Tibial artery (tissue), 4 donors: ENCODE measurements around the gene SGMS2.
A peak's percentile ranks its signal among the peaks of the same experiment; 100 is the strongest.

Experiments
- DNase-seq, 2 donors: peaks; one replicate each; pipeline ENCODE4 v3.0.0-alpha.2; 2019
- H3K27ac ChIP-seq, 2 donors: fragments of 200-600 bp; sonication (generic) in 1 of 2; 1 replicate in 1 of 2; 2 replicates in 1 of 2; pipeline ENCODE4 v1.5.1; 2018 to 2019; ENCODE audit warnings: mild to moderate bottlenecking in 1 of 2
- H3K27me3 ChIP-seq, 2 donors: fragments of 200-600 bp; sonication (generic) in 1 of 2; one replicate each; pipeline versions ENCODE4 v1.5.1 to v1.6.0; 2016 to 2019
- H3K36me3 ChIP-seq, 3 donors: fragments of 200-600 bp; sonication (generic) in 2 of 3; one replicate each; pipeline ENCODE4 v1.5.1; 2016 to 2019; ENCODE audit warnings: mild to moderate bottlenecking in 2 of 3
- H3K4me1 ChIP-seq, 4 donors: fragments of 200-600 bp; sonication (generic) in 2 of 4; 1 replicate in 3 of 4; 2 replicates in 1 of 4; pipeline ENCODE4 v1.5.1; 2016 to 2019
- H3K4me3 ChIP-seq, 2 donors: fragments of 200-600 bp; sonication (generic) in 1 of 2; 1 replicate in 1 of 2; 2 replicates in 1 of 2; pipeline ENCODE4 v1.5.1; 2018 to 2019; ENCODE audit warnings: mild to moderate bottlenecking in 2 of 2
- H3K9me3 ChIP-seq, 3 donors: fragments of 200-600 bp; sonication (generic) in 1 of 3; one replicate each; pipeline ENCODE4 v1.5.1; 2016 to 2019
- intact Hi-C: fragments of 100-400 bp; cut with DNase I; formaldehyde crosslinking; loops from one replicate; pipeline ENCODE4 v1.15.0; 2023; ENCODE audit warnings: low total_unique reads
- TF ChIP-seq, protein P1 (sequence below), 2 experiments: fragments of 200-600 bp in 1 of 2; fragments of 450-650 bp in 1 of 2; IDR thresholded peaks; one replicate each; pipeline ENCODE4 v1.5.1; 2017 to 2019; ENCODE audit warnings: antibody characterized with exemption in 2 of 2, mild to moderate bottlenecking in 1 of 2, moderate library complexity in 1 of 2

The SGMS2 gene

GRCh38 chr4:107824350-107825071 is at the start of gene SGMS2:
Gene SGMS2 (plus strand): TSS chr4:107824932. CDS start chr4:107895554, 70,622 bp downstream.
- peak within 1 kb of the TSS; percentile 90 to 94 for H3K27ac ChIP-seq
- intact Hi-C loops, result loop anchor here (5.0 to 10.0 kb wide), 2 partner anchors 102 to 110 kb away; partner anchors contain the start of genes CYP2U1 and PAPSS1
- peak; percentile 91 to 95 for DNase-seq
- TF ChIP-seq, protein P1, sequence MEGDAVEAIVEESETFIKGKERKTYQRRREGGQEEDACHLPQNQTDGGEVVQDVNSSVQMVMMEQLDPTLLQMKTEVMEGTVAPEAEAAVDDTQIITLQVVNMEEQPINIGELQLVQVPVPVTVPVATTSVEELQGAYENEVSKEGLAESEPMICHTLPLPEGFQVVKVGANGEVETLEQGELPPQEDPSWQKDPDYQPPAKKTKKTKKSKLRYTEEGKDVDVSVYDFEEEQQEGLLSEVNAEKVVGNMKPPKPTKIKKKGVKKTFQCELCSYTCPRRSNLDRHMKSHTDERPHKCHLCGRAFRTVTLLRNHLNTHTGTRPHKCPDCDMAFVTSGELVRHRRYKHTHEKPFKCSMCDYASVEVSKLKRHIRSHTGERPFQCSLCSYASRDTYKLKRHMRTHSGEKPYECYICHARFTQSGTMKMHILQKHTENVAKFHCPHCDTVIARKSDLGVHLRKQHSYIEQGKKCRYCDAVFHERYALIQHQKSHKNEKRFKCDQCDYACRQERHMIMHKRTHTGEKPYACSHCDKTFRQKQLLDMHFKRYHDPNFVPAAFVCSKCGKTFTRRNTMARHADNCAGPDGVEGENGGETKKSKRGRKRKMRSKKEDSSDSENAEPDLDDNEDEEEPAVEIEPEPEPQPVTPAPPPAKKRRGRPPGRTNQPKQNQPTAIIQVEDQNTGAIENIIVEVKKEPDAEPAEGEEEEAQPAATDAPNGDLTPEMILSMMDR (IDR thresholded peaks at IDR 0.05), result no peak
- peaks cover 0 to 30% (median 18%) of the 10 kb centered on the region in 4 donors for H3K4me1 ChIP-seq
- no peaks in the 10 kb centered on the region for H3K27me3 ChIP-seq
- no peaks in the 10 kb centered on the region for H3K36me3 ChIP-seq
- peak within 1 kb of the TSS; percentile 87 to 92 for H3K4me3 ChIP-seq
- H3K9me3 ChIP-seq, result no peaks in the 10 kb centered on the region

- no peak for DNase-seq
- Histone ChIP-seq H3K27ac (no peak overlapping the region), H3K4me1 (no peaks in the 10 kb centered on the region), H3K27me3 (no peaks in the 10 kb centered on the region), H3K9me3 (no peaks in the 10 kb centered on the region), H3K36me3 (no peaks in the 10 kb centered on the region), H3K4me3 (no peak overlapping the region)
- intact Hi-C loops, result no loop called here
- TF ChIP-seq, protein P1 (IDR thresholded peaks at IDR 0.05), result no peak
Measured at GRCh38 chr4:107777890-107778289, 46.8 kb upstream of the SGMS2 start.

DNA sequence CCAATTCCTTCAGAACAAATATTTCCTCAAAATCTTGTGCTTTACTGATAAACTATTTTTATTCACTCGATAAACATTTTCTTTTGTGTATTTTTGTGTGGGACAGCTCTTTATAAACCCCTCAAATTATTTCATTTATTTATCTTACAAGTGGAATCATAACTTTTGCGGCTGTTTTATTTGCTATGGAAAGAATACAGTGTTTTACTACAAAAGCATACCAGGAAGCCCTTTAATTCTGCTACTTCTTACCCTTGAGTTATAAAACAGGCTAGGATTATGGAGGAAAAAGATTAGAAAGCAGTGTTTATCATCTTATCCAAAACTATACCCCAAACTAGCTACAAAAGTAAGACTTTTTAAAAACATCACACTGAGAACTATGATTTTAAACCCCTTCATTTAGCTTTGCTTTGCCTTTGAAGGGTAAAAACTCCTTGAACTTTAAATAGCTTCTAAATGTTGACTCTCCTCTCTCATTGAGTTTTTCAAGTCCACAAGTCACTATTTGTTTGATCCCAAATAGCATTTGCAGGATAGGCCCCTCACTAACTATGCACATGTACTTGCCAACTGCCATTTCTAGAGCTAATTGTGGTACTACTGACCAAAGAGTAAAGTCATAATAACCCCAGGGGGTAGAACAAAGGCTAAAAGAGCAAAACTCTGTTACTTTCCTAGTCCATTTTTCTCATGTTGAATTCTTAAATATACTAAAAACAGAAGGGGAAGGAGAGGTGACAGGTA is 45.8 kb upstream of the SGMS2 start:
- Histone ChIP-seq H3K4me3 (no peak overlapping the region), H3K9me3 (no peaks in the 10 kb centered on the region), H3K27me3 (no peaks in the 10 kb centered on the region), H3K36me3 (no peaks in the 10 kb centered on the region), H3K4me1 (no peaks in the 10 kb centered on the region), H3K27ac (no peak overlapping the region)
- TF ChIP-seq, protein P1 (IDR thresholded peaks at IDR 0.05), result no peak
- no peak for DNase-seq
- intact Hi-C loops, result no loop called here

DNA sequence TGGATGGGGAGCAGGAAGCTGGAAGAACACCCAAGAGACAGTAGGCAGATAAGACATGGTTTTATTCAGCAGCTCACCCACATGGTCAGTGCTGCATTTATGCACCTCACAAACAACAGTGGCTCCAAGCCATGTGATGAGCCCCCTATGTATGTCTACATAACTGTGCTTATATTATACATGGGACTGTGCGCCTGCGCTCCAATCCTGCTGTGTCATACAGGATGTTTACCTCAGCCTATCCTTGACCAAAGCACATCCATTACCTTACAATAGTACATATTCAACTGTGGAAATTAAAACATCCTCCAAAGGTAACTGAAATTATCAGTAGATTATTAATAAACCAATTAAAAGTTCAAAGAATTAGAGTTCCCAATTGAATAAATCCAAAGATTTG is 44.1 kb upstream of the SGMS2 start:
- TF ChIP-seq, protein P1 (IDR thresholded peaks at IDR 0.05), result no peak
- intact Hi-C loops, result no loop called here

DNA sequence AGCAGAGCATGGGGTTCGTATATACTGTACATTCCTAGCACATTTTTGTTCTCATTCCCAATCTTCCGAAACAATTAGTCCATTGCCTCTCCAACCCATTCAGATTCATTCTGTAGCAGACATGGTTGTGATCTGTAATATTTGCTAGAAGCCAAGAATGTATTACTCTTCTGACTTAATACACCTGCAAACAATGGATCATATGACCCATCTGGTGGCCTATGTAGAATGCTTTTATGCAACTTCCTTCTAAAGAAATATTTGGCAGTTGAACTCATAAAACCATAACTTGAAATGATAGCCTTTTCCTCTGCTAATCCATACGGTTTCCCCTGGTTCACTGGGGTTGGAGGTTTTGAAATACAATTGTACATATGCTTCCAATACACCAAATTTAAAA is 32.8 kb upstream of the SGMS2 start:
- intact Hi-C loops, result no loop called here
- Histone ChIP-seq H3K36me3 (no peaks in the 10 kb centered on the region), H3K4me1 (no peaks in the 10 kb centered on the region), H3K27ac (no peak overlapping the region), H3K27me3 (peaks cover 0 to 3% of the 10 kb centered on the region in 2 donors), H3K4me3 (no peak overlapping the region), H3K9me3 (peaks cover 0 to 10% (median 5%) of the 10 kb centered on the region in 3 donors)
- TF ChIP-seq, protein P1 (IDR thresholded peaks at IDR 0.05), result no peak
- no peak for DNase-seq

More for the DNA sequence above, 44.1 kb upstream of the SGMS2 start:
- Histone ChIP-seq H3K27me3 (no peaks in the 10 kb centered on the region), H3K9me3 (no peaks in the 10 kb centered on the region), H3K4me1 (no peaks in the 10 kb centered on the region), H3K36me3 (no peaks in the 10 kb centered on the region), H3K4me3 (no peak overlapping the region), H3K27ac (no peak overlapping the region)
- DNase-seq, result no peak
